Loucy (cell line): Measurements from ENCODE around the gene MCOLN2.

Source experiments
- H2AFZ ChIP-seq: fragments of 200-600 bp; sonication (generic); 2 replicates; pipeline ENCODE4 v1.6.0; 2016; ENCODE audit warnings: antibody characterized with exemption, mild to moderate bottlenecking, low read length, moderate library complexity
- H3F3A ChIP-seq: fragments of 200-600 bp; 2 replicates; pipeline ENCODE4 v1.6.0; 2016; ENCODE audit warnings: antibody characterized with exemption, low read depth, mild to moderate bottlenecking
- H3K27me3 ChIP-seq: fragments of 200-600 bp; sonication (generic); 2 replicates; pipeline ENCODE4 v1.6.1; 2014; ENCODE audit warnings: low read length, mild to moderate bottlenecking; ENCODE audit not compliant: insufficient read depth, poor library complexity, severe bottlenecking
- H3K36me3 ChIP-seq: fragments of 200-600 bp; sonication (generic); 2 replicates; pipeline ENCODE4 v1.6.1; 2016; ENCODE audit warnings: low read length; ENCODE audit not compliant: insufficient read depth
- H3K4me1 ChIP-seq: fragments of 200-600 bp; sonication (generic); 2 replicates; pipeline ENCODE4 v1.5.1; 2014; ENCODE audit warnings: low read length, mild to moderate bottlenecking; ENCODE audit not compliant: insufficient read depth, poor library complexity, severe bottlenecking
- H3K4me2 ChIP-seq: fragments of 200-600 bp; sonication (generic); 2 replicates; pipeline ENCODE4 v1.6.0; 2014; ENCODE audit warnings: antibody characterized with exemption, low read length, low read depth, mild to moderate bottlenecking; ENCODE audit not compliant: poor library complexity, severe bottlenecking
- H3K4me3 ChIP-seq: fragments of 200-600 bp; sonication (generic); 2 replicates; pipeline ENCODE4 v1.5.1; 2014; ENCODE audit warnings: low read length, mild to moderate bottlenecking, mixed read lengths; ENCODE audit not compliant: poor library complexity, severe bottlenecking
- H3K79me2 ChIP-seq: fragments of 200-600 bp; sonication (generic); 2 replicates; pipeline ENCODE4 v1.6.1; 2014; ENCODE audit warnings: low read length; ENCODE audit not compliant: insufficient read depth
- H3K9ac ChIP-seq: fragments of 200-600 bp; sonication (generic); 2 replicates; pipeline ENCODE4 v1.6.0; 2014; ENCODE audit warnings: mild to moderate bottlenecking, low read depth, low read length, moderate library complexity; ENCODE audit not compliant: poor library complexity, severe bottlenecking
- H3K9me2 ChIP-seq: fragments of 200-600 bp; sonication (generic); replicated peaks from 2 replicates; pipeline ENCODE4 v1.6.1; 2016; ENCODE audit warnings: low read depth, low read length, mixed read lengths
- H3K9me3 ChIP-seq: fragments of 200-600 bp; sonication (generic); 2 replicates; pipeline ENCODE4 v1.6.1; 2014; ENCODE audit warnings: mild to moderate bottlenecking, antibody characterized with exemption, low read length, low read depth; ENCODE audit not compliant: insufficient read depth
- H4K20me1 ChIP-seq: fragments of 200-600 bp; sonication (generic); 2 replicates; pipeline ENCODE4 v1.6.0; 2014; ENCODE audit warnings: antibody characterized with exemption, low read length, mild to moderate bottlenecking; ENCODE audit not compliant: insufficient read depth, poor library complexity, severe bottlenecking
- EZH2phosphoT487 ChIP-seq: fragments of 200-600 bp; IDR thresholded peaks from 2 replicates; pipeline ENCODE4 v1.6.1; 2018; ENCODE audit warnings: antibody characterized with exemption, mild to moderate bottlenecking, moderate library complexity, borderline replicate concordance
- TF ChIP-seq, protein P1 (sequence below): fragments of 200-600 bp; sonication (generic); conservative IDR thresholded peaks from 2 replicates; pipeline ENCODE4 v1.5.1; 2014; ENCODE audit warnings: mild to moderate bottlenecking, antibody characterized with exemption, low read length

MCOLN2 gene

GRCh38 chr1:84996846-84997666 lies at the start of gene MCOLN2:
Gene MCOLN2, minus strand, starts transcription at chr1:84997113. Its CDS starts 241 bp downstream, at chr1:84996872.
- no peak within 1 kb of the TSS for H3K4me2 ChIP-seq
- H3K9ac ChIP-seq: no peak within 1 kb of the TSS
- H3K36me3 ChIP-seq: no peaks in the 10 kb centered on the region
- no peak within 1 kb of the TSS for H3K4me3 ChIP-seq
- no peaks in the 10 kb centered on the region for H3K27me3 ChIP-seq
- H2AFZ ChIP-seq: no peak within 1 kb of the TSS
- no peaks in the 10 kb centered on the region for H3K9me2 ChIP-seq
- no peaks in the 10 kb centered on the region for H3K9me3 ChIP-seq
- no peaks in the 10 kb centered on the region for H3F3A ChIP-seq
- H4K20me1 ChIP-seq: no peaks in the 10 kb centered on the region
- TF ChIP-seq, protein P1, sequence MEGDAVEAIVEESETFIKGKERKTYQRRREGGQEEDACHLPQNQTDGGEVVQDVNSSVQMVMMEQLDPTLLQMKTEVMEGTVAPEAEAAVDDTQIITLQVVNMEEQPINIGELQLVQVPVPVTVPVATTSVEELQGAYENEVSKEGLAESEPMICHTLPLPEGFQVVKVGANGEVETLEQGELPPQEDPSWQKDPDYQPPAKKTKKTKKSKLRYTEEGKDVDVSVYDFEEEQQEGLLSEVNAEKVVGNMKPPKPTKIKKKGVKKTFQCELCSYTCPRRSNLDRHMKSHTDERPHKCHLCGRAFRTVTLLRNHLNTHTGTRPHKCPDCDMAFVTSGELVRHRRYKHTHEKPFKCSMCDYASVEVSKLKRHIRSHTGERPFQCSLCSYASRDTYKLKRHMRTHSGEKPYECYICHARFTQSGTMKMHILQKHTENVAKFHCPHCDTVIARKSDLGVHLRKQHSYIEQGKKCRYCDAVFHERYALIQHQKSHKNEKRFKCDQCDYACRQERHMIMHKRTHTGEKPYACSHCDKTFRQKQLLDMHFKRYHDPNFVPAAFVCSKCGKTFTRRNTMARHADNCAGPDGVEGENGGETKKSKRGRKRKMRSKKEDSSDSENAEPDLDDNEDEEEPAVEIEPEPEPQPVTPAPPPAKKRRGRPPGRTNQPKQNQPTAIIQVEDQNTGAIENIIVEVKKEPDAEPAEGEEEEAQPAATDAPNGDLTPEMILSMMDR: no peak
- no peak for TF ChIP-seq EZH2phosphoT487
- no peaks in the 10 kb centered on the region for H3K79me2 ChIP-seq
- H3K4me1 ChIP-seq: no peaks in the 10 kb centered on the region

DNA sequence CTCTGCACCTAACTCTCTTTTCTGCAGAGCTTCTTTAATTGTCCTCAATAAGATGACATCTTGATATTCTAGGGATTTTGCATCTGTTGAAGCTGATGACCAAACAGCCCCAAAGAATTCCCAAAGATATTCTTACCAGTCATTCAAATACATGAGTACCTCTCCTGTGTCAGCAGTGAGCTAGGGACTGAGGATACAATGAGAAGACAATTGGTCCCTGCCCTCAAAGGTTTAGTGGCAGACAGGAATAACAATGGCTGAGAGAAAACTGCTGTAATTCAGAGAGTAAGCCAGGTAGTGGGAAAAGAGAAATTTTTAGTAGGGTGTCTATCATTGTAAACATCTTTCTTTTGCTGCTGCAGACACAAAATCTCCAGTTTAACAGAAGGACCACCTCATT lies 45.5 kb upstream of the MCOLN2 start:
- H3K36me3 ChIP-seq: no peaks in the 10 kb centered on the region
- TF ChIP-seq, protein P1: no peak
- TF ChIP-seq EZH2phosphoT487: no peak
- H3K79me2 ChIP-seq: no peaks in the 10 kb centered on the region
- H3F3A ChIP-seq: no peaks in the 10 kb centered on the region
- H3K4me1 ChIP-seq: no peaks in the 10 kb centered on the region
- no peak overlapping the region for H3K4me2 ChIP-seq
- H3K9me2 ChIP-seq: no peaks in the 10 kb centered on the region
- no peak overlapping the region for H3K9ac ChIP-seq
- no peak overlapping the region for H3K4me3 ChIP-seq
- H3K27me3 ChIP-seq: peaks cover 8% of the 10 kb centered on the region
- H4K20me1 ChIP-seq: no peaks in the 10 kb centered on the region
- no peak overlapping the region for H2AFZ ChIP-seq
- no peaks in the 10 kb centered on the region for H3K9me3 ChIP-seq

DNA sequence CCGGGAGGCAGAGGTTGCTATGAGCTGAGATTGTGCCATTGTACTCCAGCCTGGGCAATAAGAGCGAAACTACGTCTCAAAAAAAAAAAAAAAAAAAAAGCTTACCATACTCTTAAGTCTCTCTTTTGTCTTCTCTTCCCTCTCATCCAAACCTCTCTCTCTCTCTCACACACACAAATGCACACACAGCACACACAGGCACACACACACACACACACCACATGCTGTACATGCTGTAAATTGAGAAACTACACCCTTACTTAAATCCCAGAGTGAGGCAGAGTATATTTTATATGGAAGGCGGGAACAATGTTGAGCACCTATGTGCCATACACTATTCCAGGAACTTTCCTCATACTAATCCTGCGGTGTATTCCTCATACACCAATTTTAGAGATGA lies 44.9 kb upstream of the MCOLN2 start:
- H3K9me3 ChIP-seq: no peaks in the 10 kb centered on the region
- H3K4me3 ChIP-seq: no peak overlapping the region
- H3K79me2 ChIP-seq: no peaks in the 10 kb centered on the region
- TF ChIP-seq, protein P1: no peak
- TF ChIP-seq EZH2phosphoT487: no peak
- no peak overlapping the region for H2AFZ ChIP-seq
- no peaks in the 10 kb centered on the region for H3K4me1 ChIP-seq
- no peaks in the 10 kb centered on the region for H3K36me3 ChIP-seq
- no peak overlapping the region for H3K4me2 ChIP-seq
- H3K9me2 ChIP-seq: no peaks in the 10 kb centered on the region
- no peak overlapping the region for H3K9ac ChIP-seq
- H3K27me3 ChIP-seq: peaks cover 8% of the 10 kb centered on the region
- H4K20me1 ChIP-seq: no peaks in the 10 kb centered on the region
- no peaks in the 10 kb centered on the region for H3F3A ChIP-seq
